Motor neuron (in vitro differentiated cells): ENCODE measurements around the gene IDH3G. TPM values are rescaled to one million over a fixed set of nuclear protein-coding genes. Genes with fewer than 3 reads are reported as not detected.
A peak's percentile ranks its signal among the peaks of the same experiment; 100 is the strongest.

Source experiments
- ATAC-seq, 8 experiments: fragments of 200-7000 bp; cut with Tn5 transposase; replicated peaks in 6 of 8; 2 replicates each; pipeline ENCODE4 v1.8.0; 2021; ENCODE audit warnings: mild to moderate bottlenecking in 8 of 8, moderate library complexity in 8 of 8
- H3K27ac ChIP-seq, 2 donors: fragments of 250-450 bp; sonication (Bioruptor Pico); 2 replicates each; pipeline ENCODE4 v1.9.0; 2021; ENCODE audit warnings: antibody characterized with exemption in 2 of 2, mild to moderate bottlenecking in 2 of 2, moderate library complexity in 1 of 2
- H3K4me1 ChIP-seq, 2 donors: fragments of 250-450 bp; sonication (Bioruptor Pico); replicated peaks in 1 of 2; 2 replicates each; pipeline ENCODE4 v1.6.1; 2021; ENCODE audit warnings: antibody characterized with exemption in 2 of 2, mild to moderate bottlenecking in 2 of 2, moderate library complexity in 1 of 2
- H3K4me3 ChIP-seq, 5 donors: fragments of 250-450 bp; sonication (Bioruptor Pico); 2 replicates each; pipeline ENCODE4 v1.9.0; 2021; ENCODE audit warnings: antibody characterized with exemption in 5 of 5, mild to moderate bottlenecking in 5 of 5, moderate library complexity in 4 of 5
- WGBS, 10 experiments: fragments of 450-650 bp; shearing (Covaris generic); methylation state at CpG; one replicate each; pipeline ENCODE4 v1.0.0; 2022; 5-methylcytosine and 5-hydroxymethylcytosine counted together
- in situ Hi-C, 9 experiments: fragments of 400-800 bp; cut with MboI; loops; one replicate each; pipeline ENCODE4 v1.15.0; 2021; ENCODE audit warnings: low sequenced_read_pairs in 9 of 9, low pct_unique_long_range_greater_than_20kb in 2 of 9; ENCODE audit not compliant: unreplicated experiment in 9 of 9
- total RNA-seq, 8 experiments: library from RNA; unstranded; fragments of 300-600 nt; gene quantifications; 2 replicates each; pipeline versions ENCODE4 v1.2.3 to v1.2.4, GENCODE V29; 2022

Gene IDH3G
- total RNA-seq, 8 experiments from 2014 or later: 32.2 to 69.3 (median 42.6) TPM

- Histone ChIP-seq H3K27ac (no peak overlapping the region), H3K4me3 (no peak overlapping the region), H3K4me1 (peaks cover 6 to 10% of the 10 kb centered on the region in 2 donors)
- 67% methylated on average over 3 of the region's 28 CpGs; no CpG with 5 or more reads in 9 of the 10 experiments for WGBS, 10 experiments
- in situ Hi-C loops: no loop called here
- ATAC-seq: no peak
These were observed 12.9 kb upstream of the IDH3G start for GRCh38 chrX:153806999-153807575.

- WGBS, 10 experiments: 23% methylated on average over 6 of the region's 13 CpGs; no CpG with 5 or more reads in 9 of the 10 experiments
- Histone ChIP-seq H3K4me3 (no peak overlapping the region), H3K27ac (no peak overlapping the region), H3K4me1 (no peaks in the 10 kb centered on the region)
- peak in 1 of 8 experiments; percentile 29 for ATAC-seq
- in situ Hi-C loops: no loop called here
These were observed 11.3 kb upstream of the IDH3G start for GRCh38 chrX:153805436-153805835.

DNA sequence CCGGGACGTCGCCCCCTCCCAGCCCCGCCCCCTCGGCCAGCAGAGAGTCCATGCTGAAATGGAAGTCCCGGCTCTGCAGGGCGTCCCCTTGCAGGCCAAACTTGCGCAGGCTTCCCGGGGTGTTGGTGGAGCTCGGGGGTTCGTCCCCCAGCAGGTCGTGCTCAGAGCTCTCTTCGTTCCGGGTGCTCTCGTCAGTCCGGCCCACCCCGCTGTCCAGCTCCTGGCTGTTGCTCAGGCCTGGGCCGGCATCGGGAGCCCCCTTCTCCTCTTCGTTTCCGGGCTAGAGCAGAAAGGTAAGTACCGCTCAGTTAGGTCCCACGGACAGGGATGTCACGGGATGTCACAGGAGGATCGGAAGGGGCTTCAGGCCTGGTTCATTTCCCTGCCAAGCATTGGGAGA is 10.4 kb upstream of the IDH3G start:
- 40% methylated on average over 1 of the region's 25 CpGs; no CpG with 5 or more reads in 9 of the 10 experiments for whole genome bisulfite sequencing, 10 experiments
- no peak overlapping the region for H3K27ac ChIP-seq
- H3K4me1 ChIP-seq: no peaks in the 10 kb centered on the region
- in situ Hi-C loops: no loop called here
- no peak for ATAC-seq
- no peak overlapping the region for H3K4me3 ChIP-seq

DNA sequence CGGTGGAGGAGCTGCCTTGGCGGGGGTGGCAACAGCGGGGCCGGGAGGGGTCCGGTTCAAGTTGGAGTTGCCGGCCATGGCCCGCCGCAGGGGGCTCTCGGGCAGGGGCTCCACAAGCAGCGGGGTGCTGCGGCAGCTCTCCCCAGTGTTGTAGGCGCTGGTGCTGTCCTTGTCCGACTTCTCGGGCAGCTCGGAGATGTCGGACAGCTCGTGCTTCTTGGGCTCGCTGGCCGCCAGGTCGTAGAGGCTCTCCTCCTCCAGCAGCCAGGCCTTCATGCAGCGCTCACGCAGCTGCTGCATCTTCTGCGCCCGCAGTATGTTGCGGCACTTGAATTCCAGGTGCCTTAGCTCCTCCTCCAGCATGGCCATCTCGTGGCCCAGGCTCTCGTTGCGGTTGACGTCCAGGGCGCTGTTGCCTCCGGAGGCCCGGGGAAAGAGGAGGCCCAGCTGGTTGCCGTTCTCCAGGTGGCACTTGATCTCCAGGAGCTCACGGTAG is 10.0 kb upstream of the IDH3G start:
- WGBS, 10 experiments: no CpG with 5 or more reads among the region's 34 CpGs
- no peak for ATAC-seq
- in situ Hi-C loops: no loop called here
- Histone ChIP-seq H3K4me1 (no peaks in the 10 kb centered on the region), H3K27ac (no peak overlapping the region), H3K4me3 (no peak overlapping the region)

GRCh38 chrX:153803211-153804099 is 9.3 kb upstream of the IDH3G start:
- Histone ChIP-seq H3K4me1 (no peaks in the 10 kb centered on the region), H3K4me3 (no peak overlapping the region), H3K27ac (no peak overlapping the region)
- ATAC-seq: peak in 1 of 8 experiments; percentile 6
- 84% methylated on average over 5 of the region's 87 CpGs; no CpG with 5 or more reads in 9 of the 10 experiments for WGBS, 10 experiments
- in situ Hi-C loops: no loop called here

DNA sequence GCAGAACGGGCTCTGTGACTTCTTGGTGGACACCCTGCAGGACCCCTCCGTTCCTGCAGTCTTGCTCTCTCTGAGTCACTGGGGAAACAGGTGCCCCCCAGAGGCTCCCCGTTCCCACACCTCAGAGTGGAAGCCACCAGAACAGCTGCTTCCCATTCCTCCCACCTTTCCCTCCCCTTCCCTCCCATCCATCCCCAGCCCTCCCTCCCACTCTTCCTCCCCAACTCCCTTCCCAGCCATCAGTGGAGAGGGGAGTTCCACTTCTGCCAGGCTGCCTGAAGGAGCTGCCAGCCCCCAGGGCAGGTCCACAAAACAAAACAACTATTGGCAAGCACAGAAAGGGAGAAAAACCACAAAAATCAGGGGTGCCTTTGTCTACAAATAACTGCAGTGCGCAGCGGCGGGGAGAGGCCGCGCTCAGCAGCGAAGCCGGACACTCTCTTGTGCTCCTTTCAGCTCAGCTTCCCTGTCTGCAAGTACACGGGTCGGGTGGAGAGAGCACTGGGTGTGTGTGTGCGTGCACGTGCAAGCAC is 8.4 kb upstream of the IDH3G start:
- peak in 5 of 8 experiments; percentile 13 to 33 (median 22) for ATAC-seq
- WGBS, 10 experiments: 70% methylated on average over 4 of the region's 14 CpGs; no CpG with 5 or more reads in 9 of the 10 experiments
- Histone ChIP-seq H3K4me1 (no peaks in the 10 kb centered on the region), H3K27ac (no peak overlapping the region), H3K4me3 (no peak overlapping the region)
- in situ Hi-C loops: no loop called here

- ATAC-seq: peak in 2 of 8 experiments; percentile 6 to 18
- Histone ChIP-seq H3K4me1 (no peaks in the 10 kb centered on the region), H3K4me3 (no peak overlapping the region), H3K27ac (no peak overlapping the region)
- WGBS, 10 experiments: 28% methylated on average over 4 of the region's 8 CpGs; no CpG with 5 or more reads in 9 of the 10 experiments
- in situ Hi-C loops: no loop called here
These were observed 7.5 kb upstream of the IDH3G start for GRCh38 chrX:153801669-153802068.

DNA sequence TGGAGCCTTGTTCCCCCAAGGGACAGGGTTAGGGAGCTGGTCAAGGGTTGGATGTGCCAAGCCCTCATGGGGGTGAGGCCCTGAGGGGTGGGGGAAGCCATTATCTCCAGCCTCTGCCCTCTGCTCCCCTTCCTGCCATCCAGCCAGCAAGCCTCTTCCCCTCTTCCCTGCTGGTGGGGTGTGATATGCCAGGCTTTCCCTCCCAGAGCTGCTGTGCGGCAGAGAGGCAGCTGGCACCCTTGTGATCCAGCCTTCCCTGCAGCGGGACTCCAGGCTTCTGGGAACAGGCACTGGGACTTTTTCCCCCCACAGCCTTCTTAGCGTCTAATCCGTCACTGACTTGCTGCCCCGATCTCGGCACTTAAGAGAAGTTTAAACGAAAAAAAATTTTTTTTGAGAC is 6.6 kb upstream of the IDH3G start:
- Histone ChIP-seq H3K4me3 (no peak overlapping the region), H3K4me1 (peaks cover 5 to 9% of the 10 kb centered on the region in 2 donors), H3K27ac (no peak overlapping the region)
- in situ Hi-C loops: no loop called here
- 52 to 100% (median 100%) methylated on average over 1 to 4 of the region's 7 CpGs; no CpG with 5 or more reads in 7 of the 10 experiments for WGBS, 10 experiments
- no peak for ATAC-seq

DNA sequence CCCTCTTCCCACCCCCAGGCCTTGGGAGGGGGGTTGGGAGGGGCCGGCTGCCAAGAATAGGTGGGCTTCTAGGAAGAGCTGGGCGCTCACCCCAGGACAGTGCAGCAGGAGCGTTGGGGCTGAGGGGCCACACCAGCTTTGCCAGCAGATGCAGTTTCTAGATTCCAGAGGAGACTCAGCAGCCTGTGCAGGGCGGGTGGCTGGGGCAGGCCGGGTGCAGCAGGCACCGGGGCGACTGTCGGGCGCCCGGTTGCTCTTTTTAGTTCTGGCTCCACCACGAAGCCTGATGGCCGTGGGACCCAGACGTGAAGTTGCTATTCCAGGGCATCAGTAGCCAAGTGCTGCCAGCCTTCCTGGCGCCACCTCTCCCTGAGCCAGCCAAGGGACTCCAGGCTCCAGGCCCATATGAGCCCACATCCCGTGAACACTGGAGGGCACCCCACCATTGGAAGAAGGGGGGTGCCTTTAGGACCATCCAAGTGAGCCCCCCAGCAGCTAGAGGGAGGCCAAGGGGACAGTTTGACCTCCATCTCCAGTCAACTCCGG is 6.1 kb upstream of the IDH3G start:
- in situ Hi-C loops: no loop called here
- Histone ChIP-seq H3K4me3 (no peak overlapping the region), H3K4me1 (peaks cover 8 to 11% of the 10 kb centered on the region in 2 donors), H3K27ac (no peak overlapping the region)
- WGBS, 10 experiments: 100% methylated on average over 2 of the region's 16 CpGs; no CpG with 5 or more reads in 9 of the 10 experiments
- no peak for ATAC-seq

- no peak for ATAC-seq
- Histone ChIP-seq H3K4me3 (no peak overlapping the region), H3K27ac (no peak overlapping the region), H3K4me1 (peaks cover 8 to 11% of the 10 kb centered on the region in 2 donors)
- WGBS, 10 experiments: 13 to 100% methylated on average over 1 to 2 of the region's 5 CpGs; no CpG with 5 or more reads in 8 of the 10 experiments
- in situ Hi-C loops: no loop called here
These were observed 5.2 kb upstream of the IDH3G start for GRCh38 chrX:153799326-153799725.

- peaks cover 14 to 18% of the 10 kb centered on the region in 2 donors for H3K4me1 ChIP-seq
- in situ Hi-C loops: no loop called here
These were observed 3.3 kb upstream of the IDH3G start for GRCh38 chrX:153797415-153798015.

DNA sequence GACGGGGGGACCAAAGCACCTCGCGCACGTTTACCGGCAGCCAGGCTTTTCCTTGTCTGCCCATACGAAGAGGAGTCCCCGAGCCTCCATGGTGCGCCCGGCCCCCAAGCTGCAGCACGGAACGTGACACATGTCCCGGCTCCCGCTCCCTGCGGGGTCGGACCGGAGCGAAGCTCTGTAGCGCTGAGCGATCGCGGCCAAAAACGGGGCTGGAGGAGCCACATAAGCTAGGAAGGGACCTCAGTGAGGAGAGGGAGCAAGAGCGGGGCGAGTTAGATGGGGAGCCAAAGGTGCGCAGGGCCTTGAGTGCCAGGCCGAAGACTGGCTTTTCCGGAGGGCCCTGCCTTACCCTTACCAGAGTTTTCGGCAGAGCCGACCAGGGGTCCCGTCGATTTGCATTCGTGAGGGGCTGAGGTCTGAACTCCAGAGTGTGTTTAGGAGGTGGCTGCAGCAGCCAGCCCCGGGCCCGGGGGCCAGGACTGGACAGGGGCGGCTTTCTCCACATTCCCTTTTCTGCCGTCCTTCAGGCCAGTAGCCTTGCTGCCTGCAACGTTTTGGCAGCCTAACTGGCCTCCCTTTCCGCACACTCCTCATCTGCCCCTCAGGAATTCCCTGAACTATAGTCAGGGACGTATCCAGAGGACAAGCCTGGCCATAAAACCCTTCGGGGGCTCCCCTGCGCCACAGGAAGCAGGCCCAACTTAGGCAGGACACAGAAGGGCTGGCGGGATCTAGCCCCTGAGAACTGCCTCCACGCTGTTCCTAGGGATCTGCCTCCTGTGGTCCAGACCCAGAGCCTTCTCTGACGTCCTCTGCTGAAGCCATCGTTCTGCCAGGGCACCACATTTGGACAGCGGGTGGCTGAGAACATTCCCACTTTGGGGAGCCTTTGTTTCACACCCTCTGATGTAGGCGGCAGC is 982 bp upstream of the IDH3G start:
- Histone ChIP-seq H3K4me3 (peak overlapping the region; percentile 89 to 99 (median 95)), H3K27ac (peak overlapping the region; percentile 94 to 100), H3K4me1 (peaks cover 14 to 21% of the 10 kb centered on the region in 2 donors)
- in situ Hi-C loops: no loop called here
- WGBS, 10 experiments: 0 to 60% (median 8%) methylated on average over 1 to 21 of the region's 47 CpGs; no CpG with 5 or more reads in 6 of the 10 experiments
- peak in 4 of 8 experiments; percentile 0 to 10 (median 4) for ATAC-seq

More at GRCh38 chrX:153797415-153798015, 3.3 kb upstream of the IDH3G start:
- WGBS, 10 experiments: 53% methylated on average over 8 of the region's 15 CpGs; no CpG with 5 or more reads in 9 of the 10 experiments
- Histone ChIP-seq H3K27ac (no peak overlapping the region), H3K4me3 (no peak overlapping the region)
- ATAC-seq: no peak
